ENCODE data around the gene HDAC8. TPM values are rescaled to one million over a fixed set of nuclear protein-coding genes. Genes with fewer than 3 reads are reported as not detected.

The HDAC8 gene
- total and polyA plus RNA-seq, 2 donors from 2014 or later = 32.9 to 38.4 TPM

DNA sequence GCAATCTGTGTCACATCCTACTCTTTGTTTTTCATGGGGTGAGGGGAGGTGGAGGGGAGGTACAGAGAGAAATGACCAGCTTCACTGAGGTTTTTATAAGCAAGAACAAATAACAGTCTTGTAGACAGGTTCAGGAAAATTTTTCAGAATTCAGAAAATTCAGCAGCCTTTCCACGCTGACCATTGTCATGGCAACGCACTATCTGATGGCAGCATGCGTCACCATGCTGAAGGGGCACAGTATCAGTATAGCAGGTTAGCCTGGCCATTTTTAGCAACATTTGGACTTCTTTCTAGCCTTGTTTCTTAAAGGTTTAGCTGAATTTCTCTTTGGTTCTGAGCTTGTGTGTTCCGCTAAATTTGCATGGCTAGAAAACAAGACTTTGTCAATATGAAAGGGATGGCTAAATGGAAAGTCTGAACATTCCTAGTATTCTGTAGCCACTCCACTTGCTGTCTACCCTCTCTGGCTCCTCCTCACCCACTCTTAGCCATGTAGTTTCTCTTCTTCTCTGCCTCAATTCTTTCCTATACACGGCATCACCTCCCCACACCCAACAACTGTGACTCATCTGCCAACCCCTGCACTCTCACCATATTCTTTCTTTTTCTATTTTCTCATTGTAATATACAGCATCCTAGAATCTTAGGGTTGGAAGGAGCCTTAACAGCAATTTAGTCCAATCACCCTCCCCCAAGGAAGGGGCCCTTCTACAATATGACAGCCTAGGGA, 224.2 kb downstream of the HDAC8 start:
- TF ChIP-seq, protein P1, sequence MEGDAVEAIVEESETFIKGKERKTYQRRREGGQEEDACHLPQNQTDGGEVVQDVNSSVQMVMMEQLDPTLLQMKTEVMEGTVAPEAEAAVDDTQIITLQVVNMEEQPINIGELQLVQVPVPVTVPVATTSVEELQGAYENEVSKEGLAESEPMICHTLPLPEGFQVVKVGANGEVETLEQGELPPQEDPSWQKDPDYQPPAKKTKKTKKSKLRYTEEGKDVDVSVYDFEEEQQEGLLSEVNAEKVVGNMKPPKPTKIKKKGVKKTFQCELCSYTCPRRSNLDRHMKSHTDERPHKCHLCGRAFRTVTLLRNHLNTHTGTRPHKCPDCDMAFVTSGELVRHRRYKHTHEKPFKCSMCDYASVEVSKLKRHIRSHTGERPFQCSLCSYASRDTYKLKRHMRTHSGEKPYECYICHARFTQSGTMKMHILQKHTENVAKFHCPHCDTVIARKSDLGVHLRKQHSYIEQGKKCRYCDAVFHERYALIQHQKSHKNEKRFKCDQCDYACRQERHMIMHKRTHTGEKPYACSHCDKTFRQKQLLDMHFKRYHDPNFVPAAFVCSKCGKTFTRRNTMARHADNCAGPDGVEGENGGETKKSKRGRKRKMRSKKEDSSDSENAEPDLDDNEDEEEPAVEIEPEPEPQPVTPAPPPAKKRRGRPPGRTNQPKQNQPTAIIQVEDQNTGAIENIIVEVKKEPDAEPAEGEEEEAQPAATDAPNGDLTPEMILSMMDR (IDR thresholded peaks at IDR 0.05; ENCODE audit: borderline replicate concordance, extremely low read depth, insufficient read depth) = no peak
- Histone ChIP-seq H3K9ac (ENCODE audit: low read length in 3 of 3) (no peak overlapping the region), H3K4me1 (ENCODE audit: control insufficient read depth in 2 of 3, insufficient read depth in 2 of 3, low read depth in 1 of 3, low read length in 3 of 3) (no peaks in the 10 kb centered on the region), H3K27me3 (ENCODE audit: control insufficient read depth, insufficient read depth, low read length) (peaks cover 7% of the 10 kb centered on the region), H3K36me3 (ENCODE audit: control insufficient read depth in 2 of 3, insufficient read depth in 3 of 3, low read length in 3 of 3) (peaks cover 0 to 7% (median 3%) of the 10 kb centered on the region in 3 donors), H3K9me3 (ENCODE audit: control insufficient read depth in 2 of 3, insufficient read depth in 1 of 3, low read length in 3 of 3) (no peaks in the 10 kb centered on the region), H3K27ac (ENCODE audit: low read depth in 2 of 2, low read length in 2 of 2) (no peak overlapping the region), H3K4me3 (ENCODE audit: low read length in 3 of 3) (no peak overlapping the region)
- intact Hi-C loops (cut with DNase I) = no loop called here
- FAIRE-seq (no peak), DNase-seq (no peak)

DNA sequence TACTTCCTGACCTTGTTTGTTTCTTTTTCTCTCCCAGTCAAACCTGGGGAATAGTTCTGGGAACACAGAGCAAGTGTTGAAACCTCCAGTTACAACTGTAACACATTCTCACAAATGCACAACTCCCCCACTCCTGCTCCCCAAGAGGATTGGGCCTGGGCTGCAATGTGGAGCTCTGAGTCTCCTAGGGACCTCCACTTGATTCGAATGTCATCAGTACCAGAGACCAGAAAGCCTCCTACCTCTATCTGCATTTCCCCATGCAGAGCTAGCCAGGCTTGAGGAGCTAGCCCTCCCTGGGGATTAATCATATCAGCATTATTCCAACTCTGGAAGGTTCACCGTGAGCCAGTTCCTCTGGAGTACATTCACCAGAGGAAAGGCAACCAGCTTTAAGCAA, 225.3 kb downstream of the HDAC8 start:
- TF ChIP-seq, protein P1 (IDR thresholded peaks at IDR 0.05; ENCODE audit: borderline replicate concordance, extremely low read depth, insufficient read depth) = no peak
- Histone ChIP-seq H3K4me1 (ENCODE audit: control insufficient read depth in 2 of 3, insufficient read depth in 2 of 3, low read depth in 1 of 3, low read length in 3 of 3) (no peaks in the 10 kb centered on the region), H3K9me3 (ENCODE audit: control insufficient read depth in 2 of 3, insufficient read depth in 1 of 3, low read length in 3 of 3) (no peaks in the 10 kb centered on the region), H3K27ac (ENCODE audit: low read depth in 2 of 2, low read length in 2 of 2) (no peak overlapping the region), H3K36me3 (ENCODE audit: control insufficient read depth in 2 of 3, insufficient read depth in 3 of 3, low read length in 3 of 3) (peaks cover 0 to 7% (median 3%) of the 10 kb centered on the region in 3 donors), H3K27me3 (ENCODE audit: control insufficient read depth, insufficient read depth, low read length) (peaks cover 7% of the 10 kb centered on the region), H3K4me3 (ENCODE audit: low read length in 3 of 3) (no peak overlapping the region), H3K9ac (ENCODE audit: low read length in 3 of 3) (no peak overlapping the region)
- FAIRE-seq (no peak), DNase-seq (no peak)
- intact Hi-C loops (cut with DNase I) = no loop called here

DNA sequence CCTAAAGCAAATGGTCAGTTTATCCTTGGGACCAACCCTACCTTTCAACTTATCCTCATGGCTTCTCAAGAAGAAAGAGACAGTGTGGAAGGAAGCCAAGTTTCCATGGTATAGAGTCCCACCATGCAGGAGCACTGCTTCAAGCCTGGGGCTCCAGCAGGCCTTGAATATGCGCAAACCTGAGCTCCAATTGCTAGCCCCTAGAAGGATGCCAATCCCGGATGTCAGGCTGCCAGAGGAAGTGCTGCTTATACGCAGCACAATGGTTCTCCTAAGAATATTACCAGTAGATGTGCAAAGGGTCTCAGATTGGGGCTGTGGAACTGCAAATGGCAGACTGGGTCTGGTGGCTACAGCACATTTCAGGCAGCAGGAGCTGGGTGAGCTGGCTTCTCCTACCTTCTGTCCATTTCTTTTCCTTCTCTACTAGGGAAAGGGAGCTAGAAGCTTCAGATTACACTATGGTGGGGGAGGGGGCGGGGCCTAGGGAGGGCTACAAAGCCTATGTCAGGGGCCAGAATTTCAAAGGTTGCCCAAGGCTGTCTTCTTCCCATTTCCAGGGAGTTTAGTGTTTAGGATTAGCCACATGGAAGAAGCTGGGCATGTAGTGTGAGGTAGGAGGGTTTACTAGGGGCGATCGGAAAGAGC, 226.2 kb downstream of the HDAC8 start:
- H3K27ac ChIP-seq (ENCODE audit: low read depth in 2 of 2, low read length in 2 of 2) = no peak overlapping the region
- no peaks in the 10 kb centered on the region for H3K4me1 ChIP-seq (ENCODE audit: control insufficient read depth in 2 of 3, insufficient read depth in 2 of 3, low read depth in 1 of 3, low read length in 3 of 3)
- no peaks in the 10 kb centered on the region for H3K9me3 ChIP-seq (ENCODE audit: control insufficient read depth in 2 of 3, insufficient read depth in 1 of 3, low read length in 3 of 3)
- intact Hi-C loops (cut with DNase I) = no loop called here
- H3K4me3 ChIP-seq (ENCODE audit: low read length in 3 of 3) = no peak overlapping the region
- no peak for DNase-seq
- peaks cover 0 to 7% (median 3%) of the 10 kb centered on the region in 3 donors for H3K36me3 ChIP-seq (ENCODE audit: control insufficient read depth in 2 of 3, insufficient read depth in 3 of 3, low read length in 3 of 3)
- H3K27me3 ChIP-seq (ENCODE audit: control insufficient read depth, insufficient read depth, low read length) = peaks cover 5% of the 10 kb centered on the region
- FAIRE-seq = no peak
- H3K9ac ChIP-seq (ENCODE audit: low read length in 3 of 3) = no peak overlapping the region
- TF ChIP-seq, protein P1 (IDR thresholded peaks at IDR 0.05; ENCODE audit: borderline replicate concordance, extremely low read depth, insufficient read depth) = no peak
